ENCODE data around the gene XRRA1.
A peak's percentile ranks its signal among the peaks of the same experiment; 100 is the strongest.

Gene XRRA1

GRCh38 chr11:74956397-74957015 lies 7.6 kb upstream of the XRRA1 start:
- H3K27me3 ChIP-seq: no peaks in the 10 kb centered on the region
- peak overlapping the region in 3 of 11 experiments; percentile 27 to 61 (median 34); a peak in 5 of 22 replicates for H3K4me2 ChIP-seq
- H3K4me1 ChIP-seq: peaks cover 29 to 99% (median 38%) of the 10 kb centered on the region in 10 experiments
- H3K27ac ChIP-seq: no peak overlapping the region
- no peak overlapping the region for H3K4me3 ChIP-seq
- peaks cover 68 to 99% (median 95%) of the 10 kb centered on the region in 11 experiments; a peak in 21 of 22 replicates for H4K20me1 ChIP-seq
- H3K36me3 ChIP-seq: peaks cover 52 to 98% (median 85%) of the 10 kb centered on the region in 11 experiments
- peaks cover 0 to 9% (median 0%) of the 10 kb centered on the region in 11 experiments; a peak in 7 of 22 replicates for H3K9me3 ChIP-seq (replicated peaks in 1 of 11)
- TF ChIP-seq Cebpa-rat (IDR thresholded peaks at IDR 0.05): no peak
- no peak overlapping the region; a peak in 1 of 22 replicates for H3K9ac ChIP-seq

- Histone ChIP-seq H3K9ac (peak overlapping the region in 6 of 11 experiments; percentile 6 to 65 (median 46); a peak in 6 of 22 replicates), H3K27ac (peak overlapping the region in 6 of 11 experiments; percentile 18 to 61 (median 49); a peak in 8 of 22 replicates), H3K4me1 (peaks cover 34 to 91% (median 45%) of the 10 kb centered on the region in 10 experiments), H3K4me2 (peak overlapping the region in 9 of 11 experiments; percentile 86 to 95 (median 92); a peak in 13 of 22 replicates), H3K4me3 (no peak overlapping the region), H4K20me1 (peaks cover 57 to 91% (median 85%) of the 10 kb centered on the region in 11 experiments; a peak in 21 of 22 replicates), H3K9me3 (replicated peaks in 1 of 11) (peaks cover 0 to 9% (median 0%) of the 10 kb centered on the region in 11 experiments; a peak in 7 of 22 replicates), H3K27me3 (no peaks in the 10 kb centered on the region), H3K36me3 (peaks cover 42 to 85% (median 72%) of the 10 kb centered on the region in 11 experiments; a peak in 21 of 22 replicates)
- TF ChIP-seq Cebpa-rat (IDR thresholded peaks at IDR 0.05): no peak
These were observed 5.3 kb upstream of the XRRA1 start for GRCh38 chr11:74954199-74954598.

GRCh38 chr11:74953451-74953850 lies 4.6 kb upstream of the XRRA1 start:
- H3K4me2 ChIP-seq: peak overlapping the region; percentile 24 to 95 (median 90)

GRCh38 chr11:74952752-74953151 lies 3.9 kb upstream of the XRRA1 start:
- H3K9ac ChIP-seq: peak overlapping the region in 5 of 11 experiments; percentile 6 to 65 (median 42); a peak in 5 of 22 replicates
- H3K4me3 ChIP-seq: no peak overlapping the region; a peak in 1 of 20 replicates
- H3K4me1 ChIP-seq: peaks cover 36 to 84% (median 53%) of the 10 kb centered on the region in 10 experiments

More at GRCh38 chr11:74953451-74953850, 4.6 kb upstream of the XRRA1 start:
- H3K4me3 ChIP-seq: no peak overlapping the region; a peak in 1 of 20 replicates
- no peaks in the 10 kb centered on the region for H3K27me3 ChIP-seq
- TF ChIP-seq Cebpa-rat (IDR thresholded peaks at IDR 0.05): no peak
- H3K9me3 ChIP-seq (replicated peaks in 1 of 11): peaks cover 0 to 9% (median 0%) of the 10 kb centered on the region in 11 experiments; a peak in 7 of 22 replicates
- H3K36me3 ChIP-seq: peaks cover 40 to 78% (median 64%) of the 10 kb centered on the region in 11 experiments; a peak in 21 of 22 replicates
- peak overlapping the region in 7 of 11 experiments; percentile 18 to 61 (median 47); a peak in 10 of 22 replicates for H3K27ac ChIP-seq
- peak overlapping the region in 8 of 11 experiments; percentile 6 to 65 (median 38); a peak in 12 of 22 replicates for H3K9ac ChIP-seq
- H3K4me1 ChIP-seq: peaks cover 34 to 84% (median 46%) of the 10 kb centered on the region in 10 experiments
- peaks cover 50 to 84% (median 77%) of the 10 kb centered on the region in 11 experiments; a peak in 21 of 22 replicates for H4K20me1 ChIP-seq

GRCh38 chr11:74951226-74951625 lies 2.3 kb upstream of the XRRA1 start:
- peak overlapping the region in 7 of 10 experiments; percentile 82 to 98 (median 84); a peak in 8 of 20 replicates for H3K4me3 ChIP-seq
- H3K27me3 ChIP-seq: no peaks in the 10 kb centered on the region
- peak overlapping the region in 2 of 11 experiments; percentile 93 to 98; a peak in 2 of 22 replicates for H3K9ac ChIP-seq
- peaks cover 26 to 55% (median 48%) of the 10 kb centered on the region in 11 experiments; a peak in 21 of 22 replicates for H3K36me3 ChIP-seq
- peak overlapping the region; percentile 81 to 95 (median 90) for H3K4me2 ChIP-seq
- TF ChIP-seq Cebpa-rat (IDR thresholded peaks at IDR 0.05): no peak
- peaks cover 0 to 9% (median 0%) of the 10 kb centered on the region in 11 experiments; a peak in 7 of 22 replicates for H3K9me3 ChIP-seq (replicated peaks in 1 of 11)
- H3K27ac ChIP-seq: no peak overlapping the region
- H4K20me1 ChIP-seq: peaks cover 29 to 62% (median 55%) of the 10 kb centered on the region in 11 experiments; a peak in 19 of 22 replicates
- H3K4me1 ChIP-seq: peaks cover 38 to 73% (median 54%) of the 10 kb centered on the region in 10 experiments

More at GRCh38 chr11:74952752-74953151, 3.9 kb upstream of the XRRA1 start:
- TF ChIP-seq Cebpa-rat (IDR thresholded peaks at IDR 0.05): no peak
- Histone ChIP-seq H3K36me3 (peaks cover 37 to 71% (median 57%) of the 10 kb centered on the region in 11 experiments; a peak in 21 of 22 replicates), H3K27me3 (no peaks in the 10 kb centered on the region), H3K27ac (peak overlapping the region in 6 of 11 experiments; percentile 16 to 61 (median 36); a peak in 10 of 22 replicates), H3K9me3 (replicated peaks in 1 of 11) (peaks cover 0 to 9% (median 0%) of the 10 kb centered on the region in 11 experiments; a peak in 7 of 22 replicates), H4K20me1 (peaks cover 44 to 77% (median 70%) of the 10 kb centered on the region in 11 experiments; a peak in 21 of 22 replicates), H3K4me2 (peak overlapping the region; percentile 24 to 95 (median 90))

GRCh38 chr11:74950374-74950969 lies 1.6 kb upstream of the XRRA1 start:
- peak overlapping the region; percentile 76 to 98 (median 84) for H3K4me3 ChIP-seq
- peak overlapping the region; percentile 81 to 95 (median 90) for H3K4me2 ChIP-seq
- TF ChIP-seq Cebpa-rat (IDR thresholded peaks at IDR 0.05): no peak
- H3K27ac ChIP-seq: peak overlapping the region; percentile 90 to 97 (median 93); a peak in 20 of 22 replicates
- H3K4me1 ChIP-seq: peaks cover 38 to 72% (median 53%) of the 10 kb centered on the region in 10 experiments
- no peaks in the 10 kb centered on the region for H3K27me3 ChIP-seq
- peaks cover 29 to 56% (median 50%) of the 10 kb centered on the region in 11 experiments; a peak in 18 of 22 replicates for H4K20me1 ChIP-seq
- peaks cover 0 to 9% (median 0%) of the 10 kb centered on the region in 11 experiments; a peak in 7 of 22 replicates for H3K9me3 ChIP-seq (replicated peaks in 1 of 11)
- H3K9ac ChIP-seq: peak overlapping the region; percentile 87 to 98 (median 94)
- H3K36me3 ChIP-seq: peaks cover 26 to 53% (median 44%) of the 10 kb centered on the region in 11 experiments; a peak in 21 of 22 replicates

GRCh38 chr11:74949753-74950137 lies 854 bp upstream of the XRRA1 start:
- Histone ChIP-seq H3K9me3 (replicated peaks in 1 of 11) (peaks cover 0 to 5% (median 0%) of the 10 kb centered on the region in 11 experiments; a peak in 5 of 22 replicates), H3K27me3 (no peaks in the 10 kb centered on the region), H3K9ac (peak overlapping the region; percentile 87 to 98 (median 94)), H3K27ac (peak overlapping the region; percentile 90 to 97 (median 93)), H3K4me3 (peak overlapping the region; percentile 76 to 98 (median 84)), H4K20me1 (peaks cover 29 to 48% (median 44%) of the 10 kb centered on the region in 11 experiments; a peak in 18 of 22 replicates), H3K36me3 (peaks cover 22 to 50% (median 41%) of the 10 kb centered on the region in 11 experiments; a peak in 21 of 22 replicates), H3K4me1 (peaks cover 38 to 72% (median 53%) of the 10 kb centered on the region in 10 experiments), H3K4me2 (peak overlapping the region; percentile 81 to 95 (median 90))
- no peak for TF ChIP-seq Cebpa-rat (IDR thresholded peaks at IDR 0.05)

- Histone ChIP-seq H3K27ac (peak overlapping the region; percentile 66 to 97 (median 93)), H3K27me3 (no peaks in the 10 kb centered on the region)
- no peak for TF ChIP-seq Cebpa-rat (IDR thresholded peaks at IDR 0.05)
These were observed 369 bp downstream of the XRRA1 start for GRCh38 chr11:74948546-74948897.

More at GRCh38 chr11:74948546-74948897, 369 bp downstream of the XRRA1 start:
- Histone ChIP-seq H3K9me3 (replicated peaks in 1 of 11) (no peaks in the 10 kb centered on the region), H4K20me1 (peaks cover 25 to 36% (median 32%) of the 10 kb centered on the region in 11 experiments; a peak in 17 of 22 replicates), H3K4me2 (peak overlapping the region; percentile 67 to 95 (median 86)), H3K36me3 (peaks cover 25 to 52% (median 41%) of the 10 kb centered on the region in 11 experiments), H3K4me3 (peak overlapping the region; percentile 76 to 98 (median 84)), H3K4me1 (peaks cover 34 to 62% (median 43%) of the 10 kb centered on the region in 10 experiments), H3K9ac (peak overlapping the region; percentile 87 to 98 (median 94))

Measured in BLaER1 treated with 17β-estradiol and CSF1 and Interleukin-3, amounts not matched to agents 10 nM and 100 nM (cell line).